ENCODE results near the gene ADGRV1. TPM values are rescaled to one million over a fixed set of nuclear protein-coding genes. Genes with fewer than 3 reads are reported as not detected.

ADGRV1 gene
- total and polyA plus RNA-seq, 9 of the 15 experiments (the other 6 are each of a cell fraction or from before 2014, with no cell fraction given), result 21.7 to 156 (median 58.2) TPM

- no peak for TF ChIP-seq ZNF518B (CRISPR knock-in tag; IDR thresholded peaks at IDR 0.05)
- no peak for TF ChIP-seq CTBP1 (IDR thresholded peaks at IDR 0.05; ENCODE audit: borderline replicate concordance)
- no peak for TF ChIP-seq ZBTB40 (IDR thresholded peaks at IDR 0.05)
- no peak for TF ChIP-seq ZBTB40 (CRISPR knock-in tag; IDR thresholded peaks at IDR 0.05)
- no peak for TF ChIP-seq NR2C1 (IDR thresholded peaks at IDR 0.05)
- peak; percentile 49; the same call in 1 of the 2 replicates for TF ChIP-seq NR2C1 (tag; IDR thresholded peaks at IDR 0.05)
- no peak for TF ChIP-seq JUNB (CRISPR knock-in tag; conservative IDR thresholded peaks at IDR 0.05)
- TF ChIP-seq NCOR1 (IDR thresholded peaks at IDR 0.05), result no peak
- TF ChIP-seq HMGXB4 (CRISPR knock-in tag; IDR thresholded peaks at IDR 0.05), result no peak
Measured at GRCh38 chr5:91018712-91019371, 460.2 kb downstream of the ADGRV1 start (continued).

Measured in K562 (cell line).